ENCODE measurements around the gene PCF11. TPM values are rescaled to one million over a fixed set of nuclear protein-coding genes. Genes with fewer than 3 reads are reported as not detected.

PCF11 gene
- total and polyA plus RNA-seq, 7 donors, result 12.7 to 78.2 (median 62.0) TPM

DNA sequence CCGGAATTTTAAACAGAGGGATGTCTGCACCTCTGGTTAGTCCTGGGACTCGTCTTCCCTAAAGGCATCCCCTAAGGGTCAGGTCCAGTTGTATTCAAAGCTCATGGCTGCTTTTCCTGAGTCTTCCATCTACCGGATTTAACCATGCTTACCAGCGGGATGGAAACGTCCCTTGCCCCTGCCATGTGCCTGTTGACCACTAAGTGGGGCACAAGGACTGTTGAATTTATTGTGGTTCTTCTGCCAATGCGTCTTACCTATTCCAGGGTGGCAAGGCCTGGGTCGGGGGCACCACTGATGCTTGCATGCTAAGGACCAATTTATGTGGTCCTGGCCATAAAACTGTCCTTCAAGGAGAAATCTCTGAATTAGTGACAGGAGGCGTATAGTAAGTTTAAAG is 62.2 kb downstream of the PCF11 start:
- TF ChIP-seq POLR2AphosphoS5 (IDR thresholded peaks at IDR 0.05) (no peak), POLR2A (IDR thresholded peaks at IDR 0.05) (no peak), EP300 (IDR thresholded peaks at IDR 0.05) (no peak)
- TF ChIP-seq, protein P1, sequence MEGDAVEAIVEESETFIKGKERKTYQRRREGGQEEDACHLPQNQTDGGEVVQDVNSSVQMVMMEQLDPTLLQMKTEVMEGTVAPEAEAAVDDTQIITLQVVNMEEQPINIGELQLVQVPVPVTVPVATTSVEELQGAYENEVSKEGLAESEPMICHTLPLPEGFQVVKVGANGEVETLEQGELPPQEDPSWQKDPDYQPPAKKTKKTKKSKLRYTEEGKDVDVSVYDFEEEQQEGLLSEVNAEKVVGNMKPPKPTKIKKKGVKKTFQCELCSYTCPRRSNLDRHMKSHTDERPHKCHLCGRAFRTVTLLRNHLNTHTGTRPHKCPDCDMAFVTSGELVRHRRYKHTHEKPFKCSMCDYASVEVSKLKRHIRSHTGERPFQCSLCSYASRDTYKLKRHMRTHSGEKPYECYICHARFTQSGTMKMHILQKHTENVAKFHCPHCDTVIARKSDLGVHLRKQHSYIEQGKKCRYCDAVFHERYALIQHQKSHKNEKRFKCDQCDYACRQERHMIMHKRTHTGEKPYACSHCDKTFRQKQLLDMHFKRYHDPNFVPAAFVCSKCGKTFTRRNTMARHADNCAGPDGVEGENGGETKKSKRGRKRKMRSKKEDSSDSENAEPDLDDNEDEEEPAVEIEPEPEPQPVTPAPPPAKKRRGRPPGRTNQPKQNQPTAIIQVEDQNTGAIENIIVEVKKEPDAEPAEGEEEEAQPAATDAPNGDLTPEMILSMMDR (IDR thresholded peaks at IDR 0.05), result no peak
- 86 to 87% methylated on average over 8 of the region's 8 CpGs for WGBS, 2 donors
- H3K27ac ChIP-seq, result no peak overlapping the region
- H3K27me3 ChIP-seq, result no peaks in the 10 kb centered on the region
- H3K4me3 ChIP-seq, result no peak overlapping the region
- no peaks in the 10 kb centered on the region for H3K4me1 ChIP-seq
- intact Hi-C loops (cut with DNase I), result no loop called here
- DNase-seq, result no peak
- H3K36me3 ChIP-seq, result peaks cover 0 to 3% (median 0%) of the 10 kb centered on the region in 4 donors
- H3K9me3 ChIP-seq, result no peaks in the 10 kb centered on the region

DNA sequence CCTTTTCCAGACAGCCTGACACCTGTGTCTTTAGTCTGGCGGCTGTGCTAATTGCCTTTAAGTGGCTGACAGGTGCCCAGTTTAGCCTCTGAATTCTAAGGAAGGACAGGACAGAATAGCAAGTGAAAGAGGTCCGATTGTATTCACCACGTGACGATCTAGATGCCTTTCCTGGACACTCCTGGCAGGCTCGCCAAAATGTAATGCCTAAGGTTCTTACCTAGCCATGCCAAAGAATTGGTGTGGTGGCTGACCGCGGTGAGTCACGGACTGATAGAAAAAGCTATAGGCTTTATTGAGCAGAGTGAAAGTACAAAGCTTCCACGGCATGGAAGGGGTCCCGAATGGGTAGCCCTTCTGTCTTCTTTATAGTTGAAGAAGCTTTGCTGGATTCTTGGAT is 63.3 kb downstream of the PCF11 start:
- Histone ChIP-seq H3K36me3 (no peaks in the 10 kb centered on the region), H3K27me3 (no peaks in the 10 kb centered on the region), H3K4me1 (no peaks in the 10 kb centered on the region), H3K27ac (no peak overlapping the region), H3K9me3 (no peaks in the 10 kb centered on the region), H3K4me3 (no peak overlapping the region)
- no peak for TF ChIP-seq POLR2AphosphoS5 (IDR thresholded peaks at IDR 0.05)
- no peak for TF ChIP-seq POLR2A (IDR thresholded peaks at IDR 0.05)
- TF ChIP-seq, protein P1 (IDR thresholded peaks at IDR 0.05), result no peak
- TF ChIP-seq EP300 (IDR thresholded peaks at IDR 0.05), result no peak
- no peak for DNase-seq
- WGBS, 2 donors, result 85 to 91% methylated on average over 10 of the region's 10 CpGs
- intact Hi-C loops (cut with DNase I), result no loop called here

DNA sequence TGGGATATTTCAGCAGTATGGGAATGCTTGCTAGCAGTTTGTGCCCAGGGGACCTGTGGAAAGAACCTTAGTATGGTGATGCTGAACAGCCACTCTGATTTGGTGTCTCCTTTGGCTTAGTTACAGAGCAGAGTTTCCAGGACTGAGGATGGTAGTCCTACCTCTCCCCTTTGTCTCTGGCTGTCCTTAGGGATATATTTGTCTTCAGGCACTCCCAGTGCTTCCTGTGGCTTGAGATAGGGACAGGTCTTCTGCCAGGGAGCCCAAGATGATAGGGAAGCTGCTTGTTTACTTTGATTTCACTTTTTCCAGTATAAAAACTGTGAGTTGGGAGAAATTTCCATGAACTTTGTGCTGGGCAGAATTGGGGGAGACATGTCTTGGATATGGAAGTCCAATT is 64.8 kb downstream of the PCF11 start:
- Histone ChIP-seq H3K36me3 (no peaks in the 10 kb centered on the region), H3K27ac (no peak overlapping the region), H3K4me3 (no peak overlapping the region), H3K9me3 (no peaks in the 10 kb centered on the region), H3K4me1 (no peaks in the 10 kb centered on the region), H3K27me3 (no peaks in the 10 kb centered on the region)
- DNase-seq, result no peak
- TF ChIP-seq, protein P1 (IDR thresholded peaks at IDR 0.05), result no peak
- TF ChIP-seq EP300 (IDR thresholded peaks at IDR 0.05) (no peak), POLR2AphosphoS5 (IDR thresholded peaks at IDR 0.05) (no peak), POLR2A (IDR thresholded peaks at IDR 0.05) (no peak)
- intact Hi-C loops (cut with DNase I), result no loop called here

DNA sequence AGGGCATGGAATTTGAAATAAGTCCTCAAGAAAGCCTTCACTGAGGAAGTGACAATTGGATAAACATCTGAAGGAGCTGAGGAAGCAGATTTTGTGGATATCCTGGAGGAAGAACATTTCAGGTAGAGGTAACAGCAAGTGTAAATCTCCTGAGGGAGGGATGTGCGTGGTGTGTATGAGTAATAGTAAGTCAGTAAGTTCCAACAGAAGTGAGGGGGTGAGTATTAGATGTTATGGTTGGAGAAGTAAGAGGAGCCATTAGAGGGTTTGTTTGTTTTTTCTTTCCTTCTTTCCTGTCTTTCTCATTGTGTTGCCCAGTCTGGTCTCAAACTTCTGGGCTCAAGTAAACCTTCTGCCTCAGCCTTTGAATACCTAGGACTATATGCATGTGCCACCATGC is 65.6 kb downstream of the PCF11 start:
- H3K27ac ChIP-seq, result no peak overlapping the region
- TF ChIP-seq EP300 (IDR thresholded peaks at IDR 0.05), result no peak
- no peak for TF ChIP-seq POLR2AphosphoS5 (IDR thresholded peaks at IDR 0.05)
- TF ChIP-seq POLR2A (IDR thresholded peaks at IDR 0.05), result no peak
- TF ChIP-seq, protein P1 (IDR thresholded peaks at IDR 0.05), result no peak
- no peaks in the 10 kb centered on the region for H3K4me1 ChIP-seq
- no peak overlapping the region for H3K4me3 ChIP-seq
- H3K9me3 ChIP-seq, result no peaks in the 10 kb centered on the region
- no peak for DNase-seq
- intact Hi-C loops (cut with DNase I), result no loop called here
- 96 to 98% methylated on average over 1 of the region's 1 CpG for WGBS, 2 donors
- no peaks in the 10 kb centered on the region for H3K36me3 ChIP-seq
- H3K27me3 ChIP-seq, result no peaks in the 10 kb centered on the region

DNA sequence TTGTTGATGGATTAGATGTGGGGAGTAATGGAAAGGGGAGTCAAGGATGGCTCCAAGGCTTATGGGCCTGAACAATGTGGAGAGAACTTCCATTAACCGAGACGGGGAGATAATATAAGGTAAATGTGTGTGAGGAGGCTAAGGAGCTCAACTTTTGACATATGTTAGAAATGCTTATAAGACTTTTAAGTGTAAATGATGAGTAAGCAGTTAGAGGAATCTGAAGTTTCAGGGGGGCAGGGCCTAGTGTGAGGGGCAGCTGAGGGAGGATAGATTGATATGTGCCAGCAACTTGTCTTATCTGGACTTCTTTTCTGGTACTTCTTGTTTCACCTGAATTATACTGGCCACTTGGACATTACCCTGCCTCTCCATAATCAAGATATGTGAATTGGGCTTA is 66.5 kb downstream of the PCF11 start:
- no peaks in the 10 kb centered on the region for H3K4me1 ChIP-seq
- H3K27ac ChIP-seq, result no peak overlapping the region
- no peaks in the 10 kb centered on the region for H3K9me3 ChIP-seq
- TF ChIP-seq POLR2A (IDR thresholded peaks at IDR 0.05) (no peak), EP300 (IDR thresholded peaks at IDR 0.05) (no peak), POLR2AphosphoS5 (IDR thresholded peaks at IDR 0.05) (no peak)
- TF ChIP-seq, protein P1 (IDR thresholded peaks at IDR 0.05), result no peak
- DNase-seq, result no peak
- no peaks in the 10 kb centered on the region for H3K36me3 ChIP-seq
- no peaks in the 10 kb centered on the region for H3K27me3 ChIP-seq
- WGBS, 2 donors, result 96 to 98% methylated on average over 2 of the region's 2 CpGs
- H3K4me3 ChIP-seq, result no peak overlapping the region
- intact Hi-C loops (cut with DNase I), result no loop called here

All from sigmoid colon (tissue), 7 donors.